A549 treated with CORT108297 at 1 μM for 4 hours (cell line): Measurements from ENCODE around the gene ST6GALNAC4. TPM values are rescaled to one million over a fixed set of nuclear protein-coding genes. Genes with fewer than 3 reads are reported as not detected.

ENCODE experiments used
- total RNA-seq: library from RNA; stranded (reverse); fragments of 200-300 nt; extraction: Qiagen RNA extraction; gene quantifications from 5 replicates; pipeline ENCODE4 v1.2.3, GENCODE V29; 2022

Gene ST6GALNAC4, protein sequence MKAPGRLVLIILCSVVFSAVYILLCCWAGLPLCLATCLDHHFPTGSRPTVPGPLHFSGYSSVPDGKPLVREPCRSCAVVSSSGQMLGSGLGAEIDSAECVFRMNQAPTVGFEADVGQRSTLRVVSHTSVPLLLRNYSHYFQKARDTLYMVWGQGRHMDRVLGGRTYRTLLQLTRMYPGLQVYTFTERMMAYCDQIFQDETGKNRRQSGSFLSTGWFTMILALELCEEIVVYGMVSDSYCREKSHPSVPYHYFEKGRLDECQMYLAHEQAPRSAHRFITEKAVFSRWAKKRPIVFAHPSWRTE
- total RNA-seq, result 14.0 to 24.2 TPM (median 22.2 TPM) in 5 replicates

DNA sequence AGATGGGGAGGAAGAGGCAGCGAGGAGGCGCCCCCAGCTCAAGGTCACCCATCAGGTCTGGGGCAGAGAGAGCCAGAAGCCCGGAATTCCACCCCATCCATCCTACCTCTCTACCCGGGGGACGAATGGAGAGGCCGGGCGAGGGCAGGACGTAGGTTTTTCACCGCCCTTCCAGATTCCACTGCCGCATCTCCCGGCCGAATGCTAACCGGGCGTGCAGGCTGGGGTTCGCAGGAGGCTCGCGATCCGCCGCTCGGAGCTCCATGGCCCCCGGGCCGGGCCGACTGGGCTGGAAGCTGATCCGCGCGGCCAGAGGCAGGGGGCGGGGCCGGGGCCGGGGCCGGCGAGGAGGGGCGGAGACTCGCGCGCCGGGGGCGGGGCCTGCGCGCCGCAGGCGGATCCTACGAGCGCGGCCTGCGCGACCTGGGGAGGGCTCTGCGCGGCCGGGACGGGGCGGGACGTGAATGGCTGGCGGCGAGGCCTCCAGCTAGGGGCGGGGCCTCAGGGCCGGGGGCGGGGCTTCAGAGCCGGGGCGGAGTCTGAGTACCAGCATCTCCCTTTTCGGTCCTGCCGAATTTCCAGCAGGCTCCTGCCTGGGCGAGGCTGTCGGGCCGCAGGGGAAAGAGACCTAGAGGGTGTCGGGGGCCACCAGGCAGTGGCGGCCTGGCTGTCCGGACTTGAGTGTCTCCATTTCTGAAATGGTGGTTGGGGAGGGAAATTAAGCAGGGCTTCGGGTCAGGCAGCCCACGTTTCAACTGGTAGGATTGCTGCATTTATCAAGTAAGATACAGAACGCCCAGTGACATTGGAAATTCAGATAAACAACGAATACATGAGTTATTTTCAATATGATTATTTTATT, at the start of gene ST6GALNAC4:
Gene ST6GALNAC4, minus strand, starts transcription at position 322 of the 862 bp plus-strand sequence. CDS start 622 bp downstream, outside the sequence.

DNA sequence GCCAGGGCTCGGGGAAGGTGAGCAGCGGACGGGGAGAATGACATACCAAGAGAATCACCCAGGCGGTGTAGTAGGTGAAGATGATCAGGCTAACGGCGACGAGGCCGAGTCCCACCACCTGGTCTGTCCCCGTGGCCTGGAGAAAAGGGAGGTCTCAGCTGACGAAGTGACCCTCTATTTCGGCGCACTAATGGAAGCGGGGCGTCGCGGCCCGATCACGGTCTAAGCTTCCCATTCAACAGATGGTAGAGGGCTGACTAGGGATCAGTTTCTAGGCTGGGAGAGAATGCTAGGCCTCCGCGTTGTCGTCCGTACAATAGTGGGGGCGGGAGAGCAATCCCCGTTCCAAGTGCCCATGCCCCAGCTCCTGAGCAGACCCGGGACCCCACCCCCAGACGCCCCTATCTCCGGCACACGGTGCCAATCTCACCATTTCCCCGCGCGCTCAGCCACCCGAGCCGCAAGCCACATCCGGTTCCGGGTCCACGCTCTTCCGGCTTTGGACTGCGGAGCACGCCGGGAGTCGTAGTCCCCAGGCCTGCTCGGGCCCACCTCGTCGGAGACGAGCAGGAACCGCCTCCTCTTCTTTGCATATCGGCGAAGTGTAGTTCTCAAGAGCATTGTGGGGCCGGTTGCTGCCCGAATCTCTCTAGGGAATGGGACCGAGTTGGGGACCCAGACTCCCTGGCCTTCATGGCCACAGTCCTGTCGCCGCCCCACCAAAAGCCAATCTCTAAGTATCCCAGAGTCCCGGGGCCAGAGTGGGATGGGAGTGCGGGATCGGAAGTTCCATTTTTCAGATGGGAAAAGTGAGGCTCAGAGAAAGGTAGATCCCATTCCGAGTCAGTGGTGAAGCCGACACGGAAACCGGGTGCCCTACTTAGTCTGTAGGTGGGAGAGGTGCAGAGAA, 20.8 kb upstream of the ST6GALNAC4 start, which contains the start of gene DPM2:
Gene DPM2, minus strand, starts transcription at position 467 of the 910 bp plus-strand sequence. Its CDS starts 34 bp downstream, at position 433.

DNA sequence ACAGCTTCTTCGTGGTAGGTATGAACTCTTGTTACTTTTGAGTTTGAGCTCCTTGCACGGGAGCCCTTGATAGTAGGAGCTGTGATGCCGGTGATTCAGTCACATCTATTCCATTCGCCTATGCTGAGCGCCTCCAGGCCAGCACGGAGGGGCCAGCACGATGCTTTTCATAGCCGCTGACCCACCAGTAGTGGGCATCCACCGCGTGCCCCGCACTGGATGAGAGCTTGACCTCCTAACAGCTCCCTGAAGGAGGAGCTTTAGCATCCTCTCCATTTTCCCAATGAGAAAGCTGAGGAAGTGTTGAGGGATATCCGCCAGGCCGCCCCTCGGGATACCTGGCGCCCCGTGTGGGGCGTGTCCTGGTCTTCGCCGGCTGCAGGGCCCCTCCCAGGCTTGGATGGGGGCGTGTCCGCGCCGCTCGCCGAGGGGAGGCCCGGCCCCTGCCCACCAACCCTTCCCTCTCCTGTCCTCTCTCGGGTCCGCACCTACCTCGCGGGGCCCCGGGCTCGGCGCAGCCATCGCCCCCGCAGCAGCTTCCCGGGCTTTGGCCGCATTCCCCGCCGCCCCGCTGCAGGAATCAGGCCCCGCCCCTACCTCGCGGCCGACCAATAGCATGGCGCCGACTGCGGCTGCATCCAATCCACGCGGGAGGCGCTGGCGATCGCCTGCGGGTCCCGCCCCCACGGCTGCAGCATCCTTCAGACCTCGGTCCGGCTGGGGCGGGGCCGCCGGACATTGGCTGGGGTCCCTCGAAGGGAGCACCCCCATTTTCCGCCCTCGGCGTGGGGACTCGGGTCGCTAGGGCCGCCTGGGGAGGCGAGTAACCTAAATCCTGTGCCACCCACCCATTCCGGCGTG, 13.6 kb upstream of the ST6GALNAC4 start, which contains the start of gene PIP5KL1:
Gene PIP5KL1, minus strand, starts transcription at position 547 of the 861 bp plus-strand sequence. Its CDS starts 25 bp downstream, at position 522.

DNA sequence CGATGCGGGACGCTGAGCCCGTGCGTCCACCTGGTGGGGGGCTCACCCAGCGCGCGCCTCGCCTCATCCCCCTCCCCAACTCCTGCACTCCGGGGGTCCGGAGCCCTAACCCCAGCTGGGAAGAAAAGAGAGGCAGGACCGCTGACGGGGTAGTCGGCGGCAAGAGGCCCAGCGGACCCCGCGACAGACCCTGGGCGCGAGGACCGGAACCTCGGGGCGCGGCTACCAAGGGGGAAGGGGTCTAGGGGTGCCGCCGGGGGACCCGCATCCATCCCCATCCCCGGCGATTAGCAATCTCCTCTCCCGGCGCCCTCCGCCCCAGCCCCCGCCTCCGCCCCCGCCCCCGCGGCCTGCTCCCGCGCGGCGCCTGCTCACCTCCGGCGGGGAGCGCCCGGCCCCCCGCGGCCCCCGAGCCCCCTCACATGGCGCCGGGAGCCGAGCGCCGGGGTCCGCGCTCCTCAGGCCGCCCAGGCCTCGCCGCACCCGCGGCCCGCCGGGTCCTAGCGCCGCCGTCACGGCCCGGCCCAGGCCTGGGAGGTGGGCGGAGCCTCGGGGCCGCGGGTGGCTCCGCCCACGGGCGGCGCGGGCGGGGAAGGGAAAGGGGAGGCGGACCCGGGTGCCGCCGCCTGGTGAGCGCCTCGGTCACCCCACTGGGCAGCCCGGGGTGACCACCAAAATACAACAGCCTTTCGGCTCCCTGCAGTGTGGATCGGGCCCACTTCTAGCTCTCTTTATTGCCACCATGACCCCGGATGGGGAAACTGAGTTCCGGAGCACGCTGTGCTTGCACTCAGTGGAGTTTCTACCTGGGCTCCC, 17.5 kb downstream of the ST6GALNAC4 start, which contains the start of gene ST6GALNAC6:
Gene ST6GALNAC6, minus strand, starts transcription at position 476 of the 816 bp plus-strand sequence. CDS start 1,622 bp downstream, outside the sequence.

DNA sequence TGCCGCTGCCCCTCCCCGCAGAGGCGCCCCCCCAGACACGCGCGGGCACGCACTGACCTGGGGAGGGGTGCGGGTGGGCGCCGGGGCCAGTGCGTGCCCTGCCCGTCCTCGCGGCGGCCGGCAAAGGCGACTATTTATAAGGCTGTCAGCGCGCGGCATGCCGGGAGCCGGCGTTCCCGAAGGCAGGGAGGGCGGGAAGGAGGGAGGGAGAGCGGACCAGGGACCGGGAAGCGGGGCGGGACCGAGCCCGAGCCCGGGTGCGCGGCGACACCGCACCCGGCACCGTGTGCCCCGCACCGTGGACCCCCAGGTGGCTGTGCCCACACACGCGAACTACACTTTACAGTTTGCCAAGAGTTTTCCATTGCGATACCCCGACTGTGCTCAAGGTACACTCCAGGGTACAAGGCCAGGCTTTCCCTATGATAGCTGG, 39.3 kb downstream of the ST6GALNAC4 start, which contains the start of gene AK1:
Gene AK1, minus strand, starts transcription at position 110 of the 433 bp plus-strand sequence. CDS start 3,058 bp downstream, outside the sequence.

Other genes with a start within 250 kb of the ST6GALNAC4 start
- gene CFAP157, start 210.1 kb downstream of the ST6GALNAC4 start, total RNA-seq, result 0.04 to 0.07 TPM (median 0.06 TPM) in 3 of 5 replicates, not detected in the others
- 10.3 to 20.0 TPM (median 18.9 TPM) in 5 replicates for gene PTRH1, start 201.4 kb downstream of the ST6GALNAC4 start, total RNA-seq
- 0.02 to 0.05 TPM in 2 of 5 replicates, not detected in the others for gene TTC16, start 201.0 kb downstream of the ST6GALNAC4 start, total RNA-seq
- gene TOR2A, start 181.7 kb downstream of the ST6GALNAC4 start, total RNA-seq, result 10.5 to 15.4 TPM (median 15.1 TPM) in 5 replicates
- 0.06 to 0.36 TPM (median 0.06 TPM) in 5 replicates for gene SH2D3C, start 138.4 kb downstream of the ST6GALNAC4 start, total RNA-seq
- gene CDK9, start 131.0 kb downstream of the ST6GALNAC4 start, total RNA-seq, result 40.9 to 50.5 TPM (median 49.4 TPM) in 5 replicates
- gene FPGS, start 114.2 kb downstream of the ST6GALNAC4 start, total RNA-seq, result 44.8 to 56.7 TPM (median 49.2 TPM) in 5 replicates
- gene ENG, start 62.4 kb downstream of the ST6GALNAC4 start, total RNA-seq, result 0.15 to 0.17 TPM (median 0.17 TPM) in 5 replicates
- gene AK1, start 39.4 kb downstream of the ST6GALNAC4 start, total RNA-seq, result 40.1 to 83.3 TPM (median 73.5 TPM) in 5 replicates
- gene ST6GALNAC6, start 17.4 kb downstream of the ST6GALNAC4 start, total RNA-seq, result 22.2 to 26.8 TPM (median 23.4 TPM) in 5 replicates
- gene PIP5KL1, start 13.7 kb upstream of the ST6GALNAC4 start, total RNA-seq, result 1.4 to 2.4 TPM (median 2.3 TPM) in 5 replicates
- gene DPM2, start 20.8 kb upstream of the ST6GALNAC4 start, total RNA-seq, result 39.5 to 48.4 TPM (median 45.7 TPM) in 5 replicates
- 50.6 to 81.0 TPM (median 63.1 TPM) in 5 replicates for gene EEIG1, start 63.9 kb upstream of the ST6GALNAC4 start, total RNA-seq
- 5.1 to 7.5 TPM (median 7.2 TPM) in 5 replicates for gene NAIF1, start 150.3 kb upstream of the ST6GALNAC4 start, total RNA-seq
- gene SLC25A25, start 151.2 kb upstream of the ST6GALNAC4 start, total RNA-seq, result 7.0 to 9.2 TPM (median 7.7 TPM) in 5 replicates
- 76.5 to 104 TPM (median 94.8 TPM) in 5 replicates for gene PTGES2, start 210.7 kb upstream of the ST6GALNAC4 start, total RNA-seq
- gene LCN2, start 232.4 kb upstream of the ST6GALNAC4 start, total RNA-seq, result 2.8 to 6.5 TPM (median 3.4 TPM) in 5 replicates
- gene BBLN, start 243.2 kb upstream of the ST6GALNAC4 start, total RNA-seq, result 41.2 to 69.2 TPM (median 66.0 TPM) in 5 replicates